GM23338 (cell line): ENCODE measurements around the gene NAT14.

Experiments used
- EZH2 ChIP-seq: fragments of 200-600 bp; sonication (generic); IDR thresholded peaks from one replicate; pipeline ENCODE4 v1.8.0; 2017; ENCODE audit warnings: antibody characterized with exemption, mild to moderate bottlenecking, low read depth; ENCODE audit not compliant: unreplicated experiment
- POLR2AphosphoS5 ChIP-seq: IDR thresholded peaks from 2 replicates; pipeline ENCODE4 v1.6.1; 2016; ENCODE audit warnings: antibody characterized with exemption, low read depth
- STAT1 ChIP-seq: IDR thresholded peaks from one replicate; pipeline ENCODE4 v1.6.1; 2016; ENCODE audit warnings: antibody characterized with exemption; ENCODE audit not compliant: unreplicated experiment
- TF ChIP-seq, protein P1 (sequence below), 2 experiments: fragments of 200-600 bp in 1 of 2; sonication (generic) in 1 of 2; conservative IDR thresholded peaks; 2 replicates each; pipeline versions ENCODE4 v1.5.1 to v1.6.1; 2016 to 2017; ENCODE audit warnings: antibody characterized with exemption in 2 of 2, low read depth in 2 of 2, mild to moderate bottlenecking in 2 of 2, moderate library complexity in 1 of 2
- TF ChIP-seq, protein P2 (sequence below): IDR thresholded peaks from 2 replicates; pipeline ENCODE4 v1.6.1; 2016; ENCODE audit warnings: antibody characterized with exemption
- TF ChIP-seq, protein P3 (sequence below): IDR thresholded peaks from one replicate; pipeline ENCODE4 v1.6.1; 2018; ENCODE audit warnings: antibody characterized with exemption; ENCODE audit not compliant: unreplicated experiment

DNA sequence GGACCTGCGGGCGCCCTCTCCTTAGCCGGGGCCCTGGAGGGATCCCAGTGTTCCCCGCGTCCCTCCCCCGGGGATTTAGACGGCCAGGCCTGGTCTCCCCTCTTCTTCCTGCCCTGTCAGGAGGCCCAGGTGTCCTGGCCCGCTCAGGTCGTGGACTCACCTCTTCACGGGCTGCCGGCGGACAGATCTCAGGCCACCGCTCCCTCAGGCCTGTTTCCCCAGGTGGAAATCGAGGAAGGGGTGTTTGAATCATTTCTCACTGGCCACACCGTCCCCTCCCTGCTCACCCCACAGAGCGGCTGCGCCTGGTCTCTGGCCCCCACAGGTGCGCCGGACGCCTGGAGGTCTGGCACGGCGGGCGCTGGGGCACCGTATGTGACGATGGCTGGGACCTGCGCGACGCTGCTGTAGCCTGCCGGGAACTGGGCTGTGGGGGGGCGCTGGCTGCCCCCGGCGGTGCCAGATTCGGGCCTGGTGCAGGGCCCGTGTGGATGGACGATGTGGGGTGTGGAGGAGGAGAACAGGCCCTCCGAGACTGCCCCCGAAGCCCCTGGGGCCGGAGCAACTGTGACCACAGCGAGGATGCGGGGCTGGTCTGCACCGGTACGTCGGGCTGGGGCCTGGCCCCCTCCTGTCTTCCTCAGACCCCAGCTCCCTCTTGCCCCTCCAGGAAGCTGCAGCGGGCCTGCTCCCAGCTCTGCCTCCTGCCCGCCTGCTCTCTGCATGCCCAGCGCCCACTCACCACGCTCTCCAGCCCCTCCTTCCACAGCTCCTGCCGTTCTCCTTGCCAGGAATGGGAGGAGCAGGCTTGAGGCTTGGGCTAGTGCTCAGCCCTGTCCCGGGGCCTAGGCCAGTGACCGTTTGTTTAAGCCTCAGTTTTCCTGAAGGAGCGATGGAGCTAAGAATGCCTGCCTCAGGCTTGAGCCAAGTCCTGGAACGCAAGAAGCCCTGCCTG is 5.8 kb downstream of the NAT14 start:
- TF ChIP-seq, protein P1, sequence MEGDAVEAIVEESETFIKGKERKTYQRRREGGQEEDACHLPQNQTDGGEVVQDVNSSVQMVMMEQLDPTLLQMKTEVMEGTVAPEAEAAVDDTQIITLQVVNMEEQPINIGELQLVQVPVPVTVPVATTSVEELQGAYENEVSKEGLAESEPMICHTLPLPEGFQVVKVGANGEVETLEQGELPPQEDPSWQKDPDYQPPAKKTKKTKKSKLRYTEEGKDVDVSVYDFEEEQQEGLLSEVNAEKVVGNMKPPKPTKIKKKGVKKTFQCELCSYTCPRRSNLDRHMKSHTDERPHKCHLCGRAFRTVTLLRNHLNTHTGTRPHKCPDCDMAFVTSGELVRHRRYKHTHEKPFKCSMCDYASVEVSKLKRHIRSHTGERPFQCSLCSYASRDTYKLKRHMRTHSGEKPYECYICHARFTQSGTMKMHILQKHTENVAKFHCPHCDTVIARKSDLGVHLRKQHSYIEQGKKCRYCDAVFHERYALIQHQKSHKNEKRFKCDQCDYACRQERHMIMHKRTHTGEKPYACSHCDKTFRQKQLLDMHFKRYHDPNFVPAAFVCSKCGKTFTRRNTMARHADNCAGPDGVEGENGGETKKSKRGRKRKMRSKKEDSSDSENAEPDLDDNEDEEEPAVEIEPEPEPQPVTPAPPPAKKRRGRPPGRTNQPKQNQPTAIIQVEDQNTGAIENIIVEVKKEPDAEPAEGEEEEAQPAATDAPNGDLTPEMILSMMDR (conservative IDR thresholded peaks at IDR 0.05; ENCODE audit: low read depth in 2 of 2) = no peak
- no peak for TF ChIP-seq EZH2
- TF ChIP-seq, protein P2, sequence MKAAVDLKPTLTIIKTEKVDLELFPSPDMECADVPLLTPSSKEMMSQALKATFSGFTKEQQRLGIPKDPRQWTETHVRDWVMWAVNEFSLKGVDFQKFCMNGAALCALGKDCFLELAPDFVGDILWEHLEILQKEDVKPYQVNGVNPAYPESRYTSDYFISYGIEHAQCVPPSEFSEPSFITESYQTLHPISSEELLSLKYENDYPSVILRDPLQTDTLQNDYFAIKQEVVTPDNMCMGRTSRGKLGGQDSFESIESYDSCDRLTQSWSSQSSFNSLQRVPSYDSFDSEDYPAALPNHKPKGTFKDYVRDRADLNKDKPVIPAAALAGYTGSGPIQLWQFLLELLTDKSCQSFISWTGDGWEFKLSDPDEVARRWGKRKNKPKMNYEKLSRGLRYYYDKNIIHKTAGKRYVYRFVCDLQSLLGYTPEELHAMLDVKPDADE = no peak
- TF ChIP-seq, protein P3, sequence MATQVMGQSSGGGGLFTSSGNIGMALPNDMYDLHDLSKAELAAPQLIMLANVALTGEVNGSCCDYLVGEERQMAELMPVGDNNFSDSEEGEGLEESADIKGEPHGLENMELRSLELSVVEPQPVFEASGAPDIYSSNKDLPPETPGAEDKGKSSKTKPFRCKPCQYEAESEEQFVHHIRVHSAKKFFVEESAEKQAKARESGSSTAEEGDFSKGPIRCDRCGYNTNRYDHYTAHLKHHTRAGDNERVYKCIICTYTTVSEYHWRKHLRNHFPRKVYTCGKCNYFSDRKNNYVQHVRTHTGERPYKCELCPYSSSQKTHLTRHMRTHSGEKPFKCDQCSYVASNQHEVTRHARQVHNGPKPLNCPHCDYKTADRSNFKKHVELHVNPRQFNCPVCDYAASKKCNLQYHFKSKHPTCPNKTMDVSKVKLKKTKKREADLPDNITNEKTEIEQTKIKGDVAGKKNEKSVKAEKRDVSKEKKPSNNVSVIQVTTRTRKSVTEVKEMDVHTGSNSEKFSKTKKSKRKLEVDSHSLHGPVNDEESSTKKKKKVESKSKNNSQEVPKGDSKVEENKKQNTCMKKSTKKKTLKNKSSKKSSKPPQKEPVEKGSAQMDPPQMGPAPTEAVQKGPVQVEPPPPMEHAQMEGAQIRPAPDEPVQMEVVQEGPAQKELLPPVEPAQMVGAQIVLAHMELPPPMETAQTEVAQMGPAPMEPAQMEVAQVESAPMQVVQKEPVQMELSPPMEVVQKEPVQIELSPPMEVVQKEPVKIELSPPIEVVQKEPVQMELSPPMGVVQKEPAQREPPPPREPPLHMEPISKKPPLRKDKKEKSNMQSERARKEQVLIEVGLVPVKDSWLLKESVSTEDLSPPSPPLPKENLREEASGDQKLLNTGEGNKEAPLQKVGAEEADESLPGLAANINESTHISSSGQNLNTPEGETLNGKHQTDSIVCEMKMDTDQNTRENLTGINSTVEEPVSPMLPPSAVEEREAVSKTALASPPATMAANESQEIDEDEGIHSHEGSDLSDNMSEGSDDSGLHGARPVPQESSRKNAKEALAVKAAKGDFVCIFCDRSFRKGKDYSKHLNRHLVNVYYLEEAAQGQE = no peak
- TF ChIP-seq STAT1 = no peak
- no peak for TF ChIP-seq POLR2AphosphoS5
